ENCODE measurements around the gene OTUD1.

The OTUD1 gene

GRCh38 chr10:23421397-23421796 is 17.5 kb upstream of the OTUD1 start:
- DNase-seq (ENCODE audit: low read depth in 2 of 2, low spot score in 1 of 2), result no peak

- no peak for DNase-seq (ENCODE audit: low read depth in 2 of 2, low spot score in 1 of 2)
Measured at GRCh38 chr10:23422003-23422411, 16.9 kb upstream of the OTUD1 start.

GRCh38 chr10:23432166-23432565 is 6.7 kb upstream of the OTUD1 start:
- no peak for DNase-seq (ENCODE audit: low read depth in 2 of 2, low spot score in 1 of 2)

GRCh38 chr10:23432639-23433038 is 6.2 kb upstream of the OTUD1 start:
- DNase-seq (ENCODE audit: low read depth in 2 of 2, low spot score in 1 of 2), result no peak

- no peak for DNase-seq (ENCODE audit: low read depth in 2 of 2, low spot score in 1 of 2)
Measured at GRCh38 chr10:23433701-23434100, 5.2 kb upstream of the OTUD1 start.

- DNase-seq (ENCODE audit: low read depth in 2 of 2, low spot score in 1 of 2), result no peak
Measured at GRCh38 chr10:23435378-23435777, 3.5 kb upstream of the OTUD1 start.

GRCh38 chr10:23436983-23437382 is 1.9 kb upstream of the OTUD1 start:
- DNase-seq (ENCODE audit: low read depth in 2 of 2, low spot score in 1 of 2), result no peak

GRCh38 chr10:23437963-23438546 is 820 bp upstream of the OTUD1 start:
- no peak for DNase-seq (ENCODE audit: low read depth in 2 of 2, low spot score in 1 of 2)

GRCh38 chr10:23439452-23439960 is 631 bp downstream of the OTUD1 start:
- DNase-seq (ENCODE audit: low read depth in 2 of 2, low spot score in 1 of 2), result no peak

GRCh38 chr10:23439961-23440889 is 1.4 kb downstream of the OTUD1 start:
- no peak for DNase-seq (ENCODE audit: low read depth in 2 of 2, low spot score in 1 of 2)

GRCh38 chr10:23441251-23441650 is 2.4 kb downstream of the OTUD1 start:
- DNase-seq (ENCODE audit: low read depth in 2 of 2, low spot score in 1 of 2), result no peak

- DNase-seq (ENCODE audit: low read depth in 2 of 2, low spot score in 1 of 2), result no peak
Measured at GRCh38 chr10:23442936-23443335, 4.1 kb downstream of the OTUD1 start.

- DNase-seq (ENCODE audit: low read depth in 2 of 2, low spot score in 1 of 2), result no peak
Measured at GRCh38 chr10:23445591-23445990, 6.7 kb downstream of the OTUD1 start.

GRCh38 chr10:23448323-23448722 is 9.4 kb downstream of the OTUD1 start:
- no peak for DNase-seq (ENCODE audit: low read depth in 2 of 2, low spot score in 1 of 2)

GRCh38 chr10:23448802-23449570 is 10.1 kb downstream of the OTUD1 start:
- DNase-seq (ENCODE audit: low read depth in 2 of 2, low spot score in 1 of 2), result no peak

GRCh38 chr10:23452033-23452655 is 13.3 kb downstream of the OTUD1 start:
- no peak for DNase-seq (ENCODE audit: low read depth in 2 of 2, low spot score in 1 of 2)

- no peak for DNase-seq (ENCODE audit: low read depth in 2 of 2, low spot score in 1 of 2)
Measured at GRCh38 chr10:23453465-23453864, 14.6 kb downstream of the OTUD1 start.

GRCh38 chr10:23457632-23458417 is 18.9 kb downstream of the OTUD1 start:
- no peak for DNase-seq (ENCODE audit: low read depth in 2 of 2, low spot score in 1 of 2)

- DNase-seq (ENCODE audit: low read depth in 2 of 2, low spot score in 1 of 2), result no peak
Measured at GRCh38 chr10:23459308-23459939, 20.5 kb downstream of the OTUD1 start.

- no peak for DNase-seq (ENCODE audit: low read depth in 2 of 2, low spot score in 1 of 2)
Measured at GRCh38 chr10:23461557-23461956, 22.7 kb downstream of the OTUD1 start.

Measured in stimulated activated CD8-positive, alpha-beta memory T cell treated with anti-CD3 and anti-CD28 coated beads, Interleukin-4, amount 100 ng/mL, for 1 hour (primary cell).